ENCODE results near the gene EXOG. TPM values are rescaled to one million over a fixed set of nuclear protein-coding genes. Genes with fewer than 3 reads are reported as not detected.

Gene EXOG
- total and polyA plus RNA-seq, 10 of the 15 experiments (the other 5 are each of a cell fraction or from before 2014, with no cell fraction given): 7.8 to 20.9 (median 19.6) TPM

DNA sequence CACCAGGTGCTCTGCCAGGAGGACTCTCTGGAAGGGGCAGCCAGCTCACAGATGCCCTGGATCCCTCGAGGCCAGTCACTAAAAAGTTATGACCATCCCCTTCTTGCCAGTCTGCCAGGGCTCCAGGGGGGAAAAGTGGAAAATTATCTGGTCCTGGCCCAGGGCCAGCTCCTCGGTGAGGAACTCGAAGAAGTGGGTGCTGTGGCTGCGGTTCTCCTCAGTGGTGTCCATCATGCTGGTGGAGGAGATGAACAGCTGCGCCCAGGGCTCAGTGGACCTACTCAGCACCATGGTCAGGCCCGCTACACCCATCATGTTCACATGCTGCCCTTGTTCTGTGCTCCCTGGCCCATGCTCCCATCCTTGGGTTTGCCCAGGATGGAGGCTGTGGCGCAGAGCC lies 19.2 kb downstream of the EXOG start (continued):
- TF ChIP-seq HDGF (IDR thresholded peaks at IDR 0.05) (no peak), MEF2A (IDR thresholded peaks at IDR 0.05; ENCODE audit: insufficient read depth, low read depth, low read length) (no peak), ZNF207 (IDR thresholded peaks at IDR 0.05; ENCODE audit: borderline replicate concordance) (no peak), SRF (IDR thresholded peaks at IDR 0.05; ENCODE audit: low read depth in 2 of 2, low read length in 2 of 2) (no peak)

DNA sequence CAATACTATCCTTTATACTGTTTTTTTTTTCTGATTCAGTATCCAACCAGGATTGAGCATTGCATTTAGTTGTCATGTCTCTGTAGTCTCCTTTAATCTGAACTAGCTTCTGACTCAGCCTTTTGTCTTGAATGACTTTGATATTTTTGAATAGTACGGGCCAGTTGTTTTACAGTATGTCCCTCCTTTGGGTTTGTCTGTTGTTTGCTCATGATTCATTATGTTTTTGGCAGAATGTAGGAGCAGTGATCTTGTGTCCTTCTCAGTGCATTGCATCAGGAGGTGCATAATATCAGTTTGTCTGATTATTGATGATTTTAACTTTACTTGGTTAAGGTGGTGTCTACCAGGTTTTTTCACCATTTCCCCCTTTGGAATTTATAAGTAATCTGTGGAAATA lies 20.5 kb downstream of the EXOG start:
- Histone ChIP-seq H4K20me1 (ENCODE audit: control insufficient read depth, insufficient read depth) (no peaks in the 10 kb centered on the region), H3K27me3 (replicated peaks in 1 of 2; ENCODE audit: control insufficient read depth in 2 of 2, insufficient read depth in 2 of 2, low read length in 1 of 2) (no peaks in the 10 kb centered on the region), H3K79me2 (ENCODE audit: control insufficient read depth, insufficient read depth, low read length) (no peaks in the 10 kb centered on the region), H3K27ac (ENCODE audit: control insufficient read depth, insufficient read depth) (no peak overlapping the region), H3K4me3 (no peak overlapping the region), H3K9me3 (replicated peaks; ENCODE audit: control insufficient read depth, insufficient read depth, low read length) (no peaks in the 10 kb centered on the region), H3K4me2 (ENCODE audit: control insufficient read depth, insufficient read depth) (no peak overlapping the region), H3K4me1 (ENCODE audit: control insufficient read depth, insufficient read depth, low read length) (no peaks in the 10 kb centered on the region), H3K9ac (ENCODE audit: control insufficient read depth, insufficient read depth, low read length) (no peak overlapping the region), H2AFZ (ENCODE audit: control insufficient read depth, low read depth, low read length) (no peak overlapping the region), H3K36me3 (ENCODE audit: control insufficient read depth in 2 of 2, insufficient read depth in 2 of 2, low read length in 1 of 2) (peaks cover 2 to 5% of the 10 kb centered on the region in 2 experiments; a peak in 3 of 4 replicates)
- ChIA-PET SMC1A (ENCODE audit: uncharacterized antibody, unreplicated experiment) (interaction anchor here (1.5 kb wide), 1 partner anchor 483 kb away, joined by 5 read pairs; no protein-coding TSS in a partner anchor), RAD21 (ENCODE audit: unreplicated experiment) (no interaction called here), POLR2A (no interaction called here), CTCF (interaction anchor here (0.6 to 6.9 kb wide), 3 partner anchors 7 to 649 kb away, joined by 3 to 120 read pairs (median 4); no protein-coding TSS in a partner anchor)
- in situ Hi-C loops (cut with MboI) (no loop called here), intact Hi-C loops (cut with micrococcal nuclease; ENCODE audit: unreplicated experiment) (no loop called here)
- no peak for TF ChIP-seq DPF2 (IDR thresholded peaks at IDR 0.05)
- no peak for TF ChIP-seq PBX3 (IDR thresholded peaks at IDR 0.05; ENCODE audit: insufficient replicate concordance, low read depth, low read length)
- no peak for TF ChIP-seq TAF1 (IDR thresholded peaks at IDR 0.05; ENCODE audit: borderline replicate concordance, low read depth, low read length)
- TF ChIP-seq ATF7 (IDR thresholded peaks at IDR 0.05; ENCODE audit: low read depth): no peak
- WGBS (ENCODE audit: insufficient coverage, insufficient replicate concordance, low lambda C conversion rate, missing lambda C conversion rate): 0% methylated on average over 1 of the region's 1 CpG
- no TSS peak for BruUV-seq (replicated peaks)
- ATAC-seq (no peak), DNase-seq (ENCODE audit: low read depth, low spot score) (no peak), FAIRE-seq (no peak)
